GM19238 (cell line): ENCODE results near the gene AMZ2.
A peak's percentile ranks its signal among the peaks of the same experiment; 100 is the strongest.

Experiments
- DNase-seq: peaks from one replicate; pipeline ENCODE4 v3.0.0; 2011; ENCODE audit warnings: low spot score; ENCODE audit not compliant: insufficient read length

AMZ2 gene

GRCh38 chr17:68290268-68290954 is 42.6 kb downstream of the AMZ2 start:
- DNase-seq: peak; percentile 37

GRCh38 chr17:68290955-68291835 is 43.4 kb downstream of the AMZ2 start, which contains the start of the genes ARSG and SLC16A6:
TSS of gene ARSG (plus strand) at chr17:68291495. CDS start at chr17:68307494, 15,999 bp downstream.
TSS of gene SLC16A6 (minus strand) at chr17:68291127. CDS start at chr17:68278320, 12,807 bp downstream.
- peak; percentile 87 for DNase-seq

- peak; percentile 86 for DNase-seq
Observed at GRCh38 chr17:68291836-68292688, 44.2 kb downstream of the AMZ2 start.

- no peak for DNase-seq
Observed at GRCh38 chr17:68292689-68293040, 44.8 kb downstream of the AMZ2 start.

- DNase-seq: no peak
Observed at GRCh38 chr17:68293490-68294195, 45.8 kb downstream of the AMZ2 start.

GRCh38 chr17:68294196-68294555 is 46.3 kb downstream of the AMZ2 start:
- no peak for DNase-seq

GRCh38 chr17:68294617-68295016 is 46.8 kb downstream of the AMZ2 start:
- no peak for DNase-seq

- DNase-seq: no peak
Observed at GRCh38 chr17:68295086-68295485, 47.2 kb downstream of the AMZ2 start.

GRCh38 chr17:68296217-68297191 is 48.7 kb downstream of the AMZ2 start:
- no peak for DNase-seq

GRCh38 chr17:68297195-68297594 is 49.4 kb downstream of the AMZ2 start:
- no peak for DNase-seq

- no peak for DNase-seq
Observed at GRCh38 chr17:68298601-68299000, 50.8 kb downstream of the AMZ2 start.

GRCh38 chr17:68299817-68300216 is 52.0 kb downstream of the AMZ2 start:
- DNase-seq: no peak

- no peak for DNase-seq
Observed at GRCh38 chr17:68301438-68301959, 53.7 kb downstream of the AMZ2 start.

- DNase-seq: no peak
Observed at GRCh38 chr17:68302066-68302564, 54.3 kb downstream of the AMZ2 start.

GRCh38 chr17:68302666-68303065 is 54.8 kb downstream of the AMZ2 start:
- DNase-seq: no peak

GRCh38 chr17:68304706-68305105 is 56.9 kb downstream of the AMZ2 start:
- no peak for DNase-seq

- no peak for DNase-seq
Observed at GRCh38 chr17:68305142-68305541, 57.3 kb downstream of the AMZ2 start.
